ENCODE measurements around the gene MID1. TPM values are rescaled to one million over a fixed set of nuclear protein-coding genes. Genes with fewer than 3 reads are reported as not detected.

Gene MID1
- total RNA-seq, 1 donor from 2014 or later, result 48.1 TPM

DNA sequence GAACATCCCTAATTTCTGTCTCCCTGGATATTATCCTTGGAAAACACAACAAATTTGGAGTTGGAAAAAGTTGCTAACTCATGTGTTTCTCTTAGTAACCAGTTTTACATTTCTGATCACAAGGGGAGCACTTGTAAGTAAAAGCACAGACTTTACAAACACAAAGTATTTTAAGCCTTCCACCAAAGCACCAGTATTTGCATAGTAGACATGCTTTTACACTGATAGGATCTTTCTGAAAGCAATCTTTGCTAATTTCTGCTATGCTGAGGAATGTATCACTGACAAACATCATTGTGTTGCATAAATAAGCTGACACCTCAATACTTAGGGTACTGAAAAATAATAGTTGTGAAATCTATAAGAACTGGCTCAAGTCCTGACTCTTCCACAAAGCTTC is 100.6 kb downstream of the MID1 start:
- Mint-ChIP-seq H3K4me3 (no peak overlapping the region), H3K4me1 (peaks cover 21% of the 10 kb centered on the region), H3K27me3 (ENCODE audit: low read depth) (no peaks in the 10 kb centered on the region), H3K9me3 (peaks cover 16% of the 10 kb centered on the region), H3K27ac (ENCODE audit: unreplicated experiment) (no peak overlapping the region), H3K36me3 (ENCODE audit: low read depth) (peaks cover 25% of the 10 kb centered on the region)
- TF ChIP-seq, protein P1, sequence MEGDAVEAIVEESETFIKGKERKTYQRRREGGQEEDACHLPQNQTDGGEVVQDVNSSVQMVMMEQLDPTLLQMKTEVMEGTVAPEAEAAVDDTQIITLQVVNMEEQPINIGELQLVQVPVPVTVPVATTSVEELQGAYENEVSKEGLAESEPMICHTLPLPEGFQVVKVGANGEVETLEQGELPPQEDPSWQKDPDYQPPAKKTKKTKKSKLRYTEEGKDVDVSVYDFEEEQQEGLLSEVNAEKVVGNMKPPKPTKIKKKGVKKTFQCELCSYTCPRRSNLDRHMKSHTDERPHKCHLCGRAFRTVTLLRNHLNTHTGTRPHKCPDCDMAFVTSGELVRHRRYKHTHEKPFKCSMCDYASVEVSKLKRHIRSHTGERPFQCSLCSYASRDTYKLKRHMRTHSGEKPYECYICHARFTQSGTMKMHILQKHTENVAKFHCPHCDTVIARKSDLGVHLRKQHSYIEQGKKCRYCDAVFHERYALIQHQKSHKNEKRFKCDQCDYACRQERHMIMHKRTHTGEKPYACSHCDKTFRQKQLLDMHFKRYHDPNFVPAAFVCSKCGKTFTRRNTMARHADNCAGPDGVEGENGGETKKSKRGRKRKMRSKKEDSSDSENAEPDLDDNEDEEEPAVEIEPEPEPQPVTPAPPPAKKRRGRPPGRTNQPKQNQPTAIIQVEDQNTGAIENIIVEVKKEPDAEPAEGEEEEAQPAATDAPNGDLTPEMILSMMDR (conservative IDR thresholded peaks at IDR 0.05), result no peak
- no peak for DNase-seq (ENCODE audit: low read depth, low spot score)

DNA sequence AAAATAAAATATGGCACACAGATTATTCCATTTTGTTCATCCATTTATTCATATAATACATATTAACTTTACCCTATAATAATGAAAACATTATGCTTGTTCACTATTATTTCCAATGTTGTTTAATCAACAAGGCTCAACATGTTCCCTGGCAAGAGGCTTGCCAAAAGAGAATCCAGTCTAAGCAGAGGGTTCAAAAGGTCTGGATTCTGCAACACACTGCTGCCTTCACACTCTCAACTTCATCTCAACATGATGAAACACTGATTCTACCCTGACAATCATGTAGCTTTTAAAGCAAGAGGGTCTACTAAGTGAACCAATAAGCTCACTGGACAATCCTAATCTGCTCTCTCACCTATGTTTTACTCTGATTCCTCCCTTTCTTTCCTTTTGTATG is 101.1 kb downstream of the MID1 start:
- Mint-ChIP-seq H3K36me3 (ENCODE audit: low read depth) (peaks cover 24% of the 10 kb centered on the region), H3K27me3 (ENCODE audit: low read depth) (no peaks in the 10 kb centered on the region), H3K27ac (ENCODE audit: unreplicated experiment) (no peak overlapping the region), H3K4me3 (no peak overlapping the region), H3K4me1 (peaks cover 17% of the 10 kb centered on the region), H3K9me3 (peaks cover 19% of the 10 kb centered on the region)
- TF ChIP-seq, protein P1 (conservative IDR thresholded peaks at IDR 0.05), result no peak
- DNase-seq (ENCODE audit: low read depth, low spot score), result no peak

DNA sequence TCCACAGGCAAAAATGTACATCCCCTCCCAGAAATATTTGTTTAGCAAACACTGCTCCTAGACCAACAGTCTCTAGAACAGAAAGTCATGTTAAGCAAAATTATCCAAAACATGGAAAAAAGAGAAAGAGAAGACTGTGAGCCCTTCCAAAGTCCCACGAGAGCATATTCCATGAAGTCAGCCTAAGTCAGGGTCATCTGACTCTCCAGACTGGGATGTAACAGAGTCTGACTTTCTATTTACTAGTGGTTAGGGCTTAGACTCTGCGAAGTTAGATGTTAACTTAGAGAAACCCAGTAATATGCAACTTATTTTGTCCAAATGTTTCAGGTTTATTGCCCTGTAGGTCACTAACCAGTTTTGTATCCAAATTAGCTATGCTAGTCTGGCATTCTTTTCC is 102.3 kb downstream of the MID1 start:
- TF ChIP-seq, protein P1 (conservative IDR thresholded peaks at IDR 0.05), result no peak
- H3K36me3 Mint-ChIP-seq (ENCODE audit: low read depth), result peaks cover 23% of the 10 kb centered on the region
- H3K9me3 Mint-ChIP-seq, result peaks cover 16% of the 10 kb centered on the region
- H3K4me3 Mint-ChIP-seq, result no peak overlapping the region
- H3K27me3 Mint-ChIP-seq (ENCODE audit: low read depth), result no peaks in the 10 kb centered on the region
- peaks cover 12% of the 10 kb centered on the region for H3K4me1 Mint-ChIP-seq
- no peak for DNase-seq (ENCODE audit: low read depth, low spot score)
- H3K27ac Mint-ChIP-seq (ENCODE audit: unreplicated experiment), result no peak overlapping the region

DNA sequence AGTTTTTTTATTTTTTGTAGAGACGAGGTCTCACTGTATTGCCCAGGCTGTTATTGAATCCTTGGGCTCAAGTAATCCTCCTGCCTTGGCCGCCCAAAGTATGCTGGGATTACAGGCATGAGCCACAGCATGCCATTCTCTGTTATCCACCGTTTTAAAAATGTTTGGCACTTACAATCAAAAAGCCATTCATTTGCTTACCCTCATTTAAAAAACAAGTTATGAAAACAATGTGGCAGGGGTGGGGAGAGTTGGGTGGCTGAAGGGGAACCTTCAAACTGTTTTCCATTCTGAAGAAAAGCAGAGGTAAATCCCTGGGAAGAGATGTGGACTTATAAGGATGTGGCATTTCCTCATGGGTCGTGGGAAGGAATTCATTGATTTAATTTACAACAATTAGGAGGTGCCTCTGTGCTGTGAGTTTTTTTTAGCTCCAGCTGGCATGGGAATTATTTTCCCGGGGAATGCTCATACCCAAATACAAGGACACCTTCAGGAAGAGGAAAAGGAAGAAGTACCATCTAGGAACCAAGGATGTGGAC is 103.5 kb downstream of the MID1 start:
- TF ChIP-seq, protein P1 (conservative IDR thresholded peaks at IDR 0.05), result no peak
- H3K27me3 Mint-ChIP-seq (ENCODE audit: low read depth), result no peaks in the 10 kb centered on the region
- no peak overlapping the region for H3K27ac Mint-ChIP-seq (ENCODE audit: unreplicated experiment)
- no peak overlapping the region for H3K4me3 Mint-ChIP-seq
- H3K9me3 Mint-ChIP-seq, result peaks cover 20% of the 10 kb centered on the region
- peaks cover 20% of the 10 kb centered on the region for H3K4me1 Mint-ChIP-seq
- no peak for DNase-seq (ENCODE audit: low read depth, low spot score)
- H3K36me3 Mint-ChIP-seq (ENCODE audit: low read depth), result peaks cover 25% of the 10 kb centered on the region

DNA sequence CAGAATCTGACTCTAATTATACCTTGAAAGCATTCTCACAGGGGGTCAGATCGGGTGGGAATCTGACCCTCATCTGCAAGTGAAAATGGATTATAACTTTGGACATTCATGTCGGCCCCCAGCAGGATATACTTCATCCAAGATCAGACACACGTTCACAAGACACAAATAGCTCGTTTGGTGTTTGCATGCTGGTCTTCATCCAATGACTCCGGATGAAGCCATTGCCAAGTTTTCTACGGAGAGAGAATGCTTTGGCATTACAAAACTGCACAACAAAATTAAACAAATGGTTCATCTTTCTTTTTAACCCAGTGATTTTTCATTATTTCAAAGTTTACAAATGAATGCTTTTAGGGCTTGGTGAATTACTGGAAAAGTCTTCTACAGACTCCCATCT is 105.5 kb downstream of the MID1 start:
- no peak overlapping the region for H3K4me3 Mint-ChIP-seq
- H3K27ac Mint-ChIP-seq (ENCODE audit: unreplicated experiment), result no peak overlapping the region
- DNase-seq (ENCODE audit: low read depth, low spot score), result no peak
- TF ChIP-seq, protein P1 (conservative IDR thresholded peaks at IDR 0.05), result no peak
- H3K4me1 Mint-ChIP-seq, result peaks cover 22% of the 10 kb centered on the region
- peaks cover 15% of the 10 kb centered on the region for H3K9me3 Mint-ChIP-seq
- H3K27me3 Mint-ChIP-seq (ENCODE audit: low read depth), result no peaks in the 10 kb centered on the region
- peaks cover 20% of the 10 kb centered on the region for H3K36me3 Mint-ChIP-seq (ENCODE audit: low read depth)

All from neural crest cell (in vitro differentiated cells).